ENCODE results near the gene RAB3GAP1.

- TF ChIP-seq CTCF (IDR thresholded peaks at IDR 0.05; ENCODE audit: low read depth, low read length) (no peak), POLR2A (IDR thresholded peaks at IDR 0.05; ENCODE audit: extremely low read depth, insufficient read length) (no peak), MAX (IDR thresholded peaks at IDR 0.05; ENCODE audit: low read depth, low read length) (no peak), MYC (IDR thresholded peaks at IDR 0.05; ENCODE audit: low read depth, low read length) (no peak)
These were observed 118.0 kb downstream of the RAB3GAP1 start for GRCh38 chr2:135169900-135170753.

All from NB4 (cell line).